Heart left ventricle (tissue), 16 donors: ENCODE data around the gene TEDC1. TPM values are rescaled to one million over a fixed set of nuclear protein-coding genes. Genes with fewer than 3 reads are reported as not detected.
"Not testable (repeated sequence)": the region's sequence is repeated elsewhere in the genome, so short reads cannot be mapped to it uniquely, and the experiment has no call there.

Experiments used
- ATAC-seq, 4 donors: fragments of 200-7000 bp; cut with Tn5 transposase; one replicate each; pipeline ENCODE4 v1.9.1; 2020 to 2022; ENCODE audit warnings: moderate library complexity in 4 of 4, mild to moderate bottlenecking in 3 of 4, moderate number of reproducible peaks in 1 of 4
- DNase-seq, 5 donors: peaks; one replicate each; pipeline ENCODE4 v3.0.0-alpha.2; 2020
- H3K27ac ChIP-seq, 12 donors: fragments of 200-600 bp; sonication (generic) in 4 of 12; one replicate each; pipeline versions ENCODE4 v1.5.0 to v1.8.0; 2016 to 2022; ENCODE audit warnings: mild to moderate bottlenecking in 2 of 12
- H3K27me3 ChIP-seq, 9 donors: fragments of 200-600 bp; sonication (generic) in 2 of 9; one replicate each; pipeline versions ENCODE4 v1.5.1 to v1.8.0; 2016 to 2022; ENCODE audit warnings: mild to moderate bottlenecking in 3 of 9
- H3K36me3 ChIP-seq, 9 donors: fragments of 200-600 bp; sonication (generic) in 2 of 9; one replicate each; pipeline versions ENCODE4 v1.5.0 to v1.8.0; 2018 to 2022; ENCODE audit warnings: mild to moderate bottlenecking in 2 of 9
- H3K4me1 ChIP-seq, 12 donors: fragments of 200-600 bp; sonication (generic) in 4 of 12; one replicate each; pipeline versions ENCODE4 v1.5.0 to v1.8.0; 2016 to 2022; ENCODE audit warnings: mild to moderate bottlenecking in 3 of 12
- H3K4me3 ChIP-seq, 12 donors: fragments of 200-600 bp; sonication (generic) in 4 of 12; one replicate each; pipeline versions ENCODE4 v1.5.0 to v1.8.0; 2017 to 2022; ENCODE audit warnings: mild to moderate bottlenecking in 9 of 12, moderate library complexity in 4 of 12
- H3K9me3 ChIP-seq, 12 donors: fragments of 200-600 bp; sonication (generic) in 4 of 12; one replicate each; pipeline versions ENCODE4 v1.5.0 to v1.8.0; 2016 to 2022; ENCODE audit warnings: mild to moderate bottlenecking in 1 of 12
- POLR2A ChIP-seq, 2 donors: fragments of 450-650 bp; IDR thresholded peaks; one replicate each; pipeline ENCODE4 v1.6.1; 2017; ENCODE audit warnings: antibody characterized with exemption in 2 of 2, mild to moderate bottlenecking in 2 of 2, moderate library complexity in 2 of 2
- WGBS, 4 donors: extraction: QIAGEN DNeasy Blood & Tissue Kit in 2 of 4; methylation state at CpG; one replicate each; pipeline versions ENCODE4 v1.1.5 to v1.1.7; 2013 to 2018; 5-methylcytosine and 5-hydroxymethylcytosine counted together
- intact Hi-C, 10 donors: fragments of 100-400 bp; cut with DNase I; formaldehyde crosslinking; loops; one replicate each; pipeline versions ENCODE4 v1.11.1 to v1.14.2; 2022
- polyA plus RNA-seq, 2 donors: library from polyadenylated mRNA; stranded (reverse); fragments of 200-250 nt; gene quantifications; one replicate each; pipeline ENCODE4 v1.2.3, GENCODE V29; 2013
- total RNA-seq, 9 donors: library from RNA; depleted of rRNA in 2 of 9; stranded (reverse); fragments of >200 nt in 2 of 9; fragmentation: NEBNext Ultra II Directional in 3 of 9; extraction: Animal tissue kit (Norgen Biotek cat#: 25700) in 3 of 9; gene quantifications; one replicate each; pipeline versions ENCODE4 v1.1.0 to v1.2.4, GENCODE V29; 2016 to 2023
- TF ChIP-seq, protein P1 (sequence below), 12 donors: fragments of 200-600 bp; sonication (generic) in 4 of 12; IDR thresholded peaks; one replicate each; pipeline versions ENCODE4 v1.5.0 to v1.8.0; 2018 to 2022; ENCODE audit warnings: antibody characterized with exemption in 12 of 12, mild to moderate bottlenecking in 5 of 12
- donor health status: ischemic (EF 13 %, LVEDD 7.1; RV severe dilation, severe dysfunction).
- donor health status: healthy with polysubstance abuse.
- donor health status: DM: no; HTN: yes; CAD: no.
- donor health status: DM: no; HTN: no; CAD: no.
- donor health status: ischemic (EF 25% LVEDD 6.9; RV normal size, moderate dysfunction).
- donor health status: ischemic (EF 25% LVEDD 5.7; RV mildly dilated, moderate dysfunction).
- donor health status: healthy.
- donor health status: DM: yes; HTN: yes; CAD: no.
- donor health status: ischemic (EF 35%, LVEDD 5.7; RV mildly dilated, moderate dysfunction).
- donor health status: nonischemic (EF 11% LVEDD 7.7; RV severe dilation, severe dysfunction).
- donor health status: DM: yes; HTN: yes; CAD: no.
- donor health status: PGD.
- donor health status: ischemic (EF 29% LVEDD 5.4; RV normal size, mild dysfunction).
- donor health status: nonischemic (EF 23%, LVEDD 6.1; RV moderate dilation, normal function).

TEDC1 gene
- total and polyA plus RNA-seq, 11 donors = 0.94 to 12.4 (median 3.7) TPM

GRCh38 chr14:105538481-105539049, 47.5 kb downstream of the TEDC1 start:
- peak in 1 of 4 donors; percentile 7 for ATAC-seq

GRCh38 chr14:105540811-105541210, 49.8 kb downstream of the TEDC1 start:
- Histone ChIP-seq H3K9me3 (peaks cover 0 to 21% (median 10%) of the 10 kb centered on the region in 12 donors), H3K36me3 (no peaks in the 10 kb centered on the region), H3K4me1 (peaks cover 0 to 5% (median 0%) of the 10 kb centered on the region in 12 donors), H3K4me3 (no peak overlapping the region), H3K27me3 (peaks cover 0 to 26% (median 11%) of the 10 kb centered on the region in 9 donors), H3K27ac (no peak overlapping the region)
- TF ChIP-seq, protein P1, sequence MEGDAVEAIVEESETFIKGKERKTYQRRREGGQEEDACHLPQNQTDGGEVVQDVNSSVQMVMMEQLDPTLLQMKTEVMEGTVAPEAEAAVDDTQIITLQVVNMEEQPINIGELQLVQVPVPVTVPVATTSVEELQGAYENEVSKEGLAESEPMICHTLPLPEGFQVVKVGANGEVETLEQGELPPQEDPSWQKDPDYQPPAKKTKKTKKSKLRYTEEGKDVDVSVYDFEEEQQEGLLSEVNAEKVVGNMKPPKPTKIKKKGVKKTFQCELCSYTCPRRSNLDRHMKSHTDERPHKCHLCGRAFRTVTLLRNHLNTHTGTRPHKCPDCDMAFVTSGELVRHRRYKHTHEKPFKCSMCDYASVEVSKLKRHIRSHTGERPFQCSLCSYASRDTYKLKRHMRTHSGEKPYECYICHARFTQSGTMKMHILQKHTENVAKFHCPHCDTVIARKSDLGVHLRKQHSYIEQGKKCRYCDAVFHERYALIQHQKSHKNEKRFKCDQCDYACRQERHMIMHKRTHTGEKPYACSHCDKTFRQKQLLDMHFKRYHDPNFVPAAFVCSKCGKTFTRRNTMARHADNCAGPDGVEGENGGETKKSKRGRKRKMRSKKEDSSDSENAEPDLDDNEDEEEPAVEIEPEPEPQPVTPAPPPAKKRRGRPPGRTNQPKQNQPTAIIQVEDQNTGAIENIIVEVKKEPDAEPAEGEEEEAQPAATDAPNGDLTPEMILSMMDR (IDR thresholded peaks at IDR 0.05) = no peak
- no peak for TF ChIP-seq POLR2A (IDR thresholded peaks at IDR 0.05)
- ATAC-seq (no peak), DNase-seq (no peak)
- intact Hi-C loops = loop anchor here in 1 of 10 donors (5.0 kb wide), 1 partner anchor 461 kb away; no protein-coding TSS in a partner anchor
- WGBS, 4 donors = 77 to 87% (median 83%) methylated on average over 7 to 9 of the region's 9 CpGs

More at GRCh38 chr14:105538481-105539049, 47.5 kb downstream of the TEDC1 start:
- WGBS, 4 donors = 75 to 89% (median 81%) methylated on average over 16 to 23 of the region's 23 CpGs
- H3K36me3 ChIP-seq = no peaks in the 10 kb centered on the region
- no peak overlapping the region for H3K27ac ChIP-seq
- H3K27me3 ChIP-seq = peaks cover 0 to 26% (median 11%) of the 10 kb centered on the region in 9 donors
- peaks cover 0 to 5% (median 0%) of the 10 kb centered on the region in 12 donors for H3K4me1 ChIP-seq
- no peak overlapping the region for H3K4me3 ChIP-seq
- TF ChIP-seq, protein P1 (IDR thresholded peaks at IDR 0.05) = no peak
- no peak for TF ChIP-seq POLR2A (IDR thresholded peaks at IDR 0.05)
- no peak for DNase-seq
- intact Hi-C loops = loop anchor here in 1 of 10 donors (10.0 kb wide), 1 partner anchor 354 kb away; the partner anchor contains the start of gene NUDT14
- H3K9me3 ChIP-seq = peaks cover 0 to 15% (median 6%) of the 10 kb centered on the region in 12 donors

- Histone ChIP-seq H3K36me3 (no peaks in the 10 kb centered on the region), H3K27me3 (peaks cover 0 to 22% (median 11%) of the 10 kb centered on the region in 9 donors), H3K9me3 (peaks cover 0 to 21% (median 10%) of the 10 kb centered on the region in 12 donors), H3K4me3 (no peak overlapping the region), H3K4me1 (peaks cover 0 to 5% (median 0%) of the 10 kb centered on the region in 12 donors), H3K27ac (no peak overlapping the region)
- WGBS, 4 donors = 83 to 88% (median 85%) methylated on average over 19 of the region's 19 CpGs
- no peak for TF ChIP-seq POLR2A (IDR thresholded peaks at IDR 0.05)
- TF ChIP-seq, protein P1 (IDR thresholded peaks at IDR 0.05) = no peak
- ATAC-seq (no peak), DNase-seq (no peak)
- intact Hi-C loops = loop anchor here in 1 of 10 donors (5.0 kb wide), 1 partner anchor 461 kb away; no protein-coding TSS in a partner anchor
These were observed 50.3 kb downstream of the TEDC1 start for GRCh38 chr14:105541218-105541875.

DNA sequence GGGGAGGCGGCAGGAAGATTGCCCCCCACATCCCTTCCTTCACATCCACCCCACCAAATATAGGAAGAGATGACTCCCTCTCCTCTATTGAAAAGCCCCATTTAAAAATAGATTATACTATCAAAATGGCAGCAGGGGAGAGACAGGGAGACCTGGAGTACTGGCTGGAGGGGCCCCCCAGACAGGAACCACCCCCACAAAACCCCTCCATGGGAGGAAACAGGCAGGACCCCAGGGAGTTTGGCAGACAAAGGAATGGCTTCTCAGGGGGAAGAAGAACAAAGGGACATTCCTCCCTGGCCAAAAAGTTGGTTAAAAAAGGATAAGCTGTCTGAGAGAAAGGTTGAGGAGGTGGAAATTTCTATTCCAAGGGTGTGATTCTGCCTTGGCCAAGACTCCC, 54.6 kb downstream of the TEDC1 start:
- peak overlapping the region in 1 of 12 donors; percentile 5 for H3K27ac ChIP-seq
- ATAC-seq, H3K4me3 ChIP-seq, DNase-seq, intact Hi-C loops, H3K4me1 ChIP-seq, H3K36me3 ChIP-seq, H3K27me3 ChIP-seq: not testable (repeated sequence)
- WGBS, 4 donors = 40 to 58% (median 52%) methylated on average over 1 of the region's 1 CpG
- peaks cover 0 to 21% (median 10%) of the 10 kb centered on the region in 12 donors for H3K9me3 ChIP-seq

DNA sequence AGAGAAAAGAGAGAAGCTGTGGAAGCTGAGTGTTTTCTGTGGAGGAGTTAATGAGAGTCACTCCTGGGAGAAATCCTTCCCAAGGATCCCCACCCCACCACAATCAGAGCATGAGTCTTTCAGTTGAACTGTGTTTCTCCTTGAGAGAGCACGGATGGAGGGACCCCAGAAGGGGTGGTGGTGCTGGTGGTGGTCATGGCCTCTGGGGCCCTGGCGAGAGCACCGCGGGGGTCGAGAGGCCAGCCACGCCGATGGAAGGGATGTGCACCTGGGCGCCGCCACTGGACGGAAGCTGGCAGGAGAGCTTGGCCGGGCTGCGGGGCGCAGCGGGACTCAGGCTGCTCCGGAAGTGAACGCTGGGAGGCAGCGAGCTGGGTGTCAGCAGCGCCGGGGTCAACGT, 55.4 kb downstream of the TEDC1 start:
- WGBS, 4 donors = 93 to 96% (median 95%) methylated on average over 3 to 11 of the region's 20 CpGs; no CpG with 5 or more reads in 1 of the 4 donors
- H3K27ac ChIP-seq, intact Hi-C loops, H3K4me1 ChIP-seq, DNase-seq, H3K4me3 ChIP-seq, H3K36me3 ChIP-seq, H3K27me3 ChIP-seq: not testable (repeated sequence)
- ATAC-seq = peak in 1 of 4 donors; percentile 30
- peaks cover 0 to 21% (median 10%) of the 10 kb centered on the region in 12 donors for H3K9me3 ChIP-seq

GRCh38 chr14:105547072-105547471, 56.0 kb downstream of the TEDC1 start:
- H3K4me3 ChIP-seq, H3K4me1 ChIP-seq, H3K27ac ChIP-seq, ATAC-seq, intact Hi-C loops, DNase-seq, H3K27me3 ChIP-seq, H3K36me3 ChIP-seq: not testable (repeated sequence)
- WGBS, 4 donors = 93 to 100% (median 96%) methylated on average over 3 to 19 of the region's 24 CpGs; no CpG with 5 or more reads in 1 of the 4 donors
- peaks cover 0 to 21% (median 10%) of the 10 kb centered on the region in 12 donors for H3K9me3 ChIP-seq
